SK-N-SH (cell line): ENCODE data around the gene SCGB1C1. TPM values are rescaled to one million over a fixed set of nuclear protein-coding genes. Genes with fewer than 3 reads are reported as not detected.

Experiments used
- CTCF ChIA-PET: fragments of 300-600, 350-600 bp; formaldehyde crosslinking; extraction: SDS; loops from one replicate; lab custom pipeline; 2021; lab: Yijun Ruan, JAX
- POLR2A ChIA-PET: fragments of 350-600 bp; sonication (Branson Sonifier 250); formaldehyde crosslinking; extraction: SDS; loops from one replicate; lab custom pipeline; 2020; ENCODE audit warnings: antibody characterized with exemption, inconsistent platforms; lab: Yijun Ruan, JAX
- DNase-seq: peaks from one replicate; pipeline ENCODE4 v3.0.0; 2012
- H2AFZ ChIP-seq: fragments of 200-600 bp; sonication (generic); 2 replicates; pipeline ENCODE4 v1.8.1; 2016; ENCODE audit warnings: antibody characterized with exemption, mild to moderate bottlenecking, low read depth
- H3F3A ChIP-seq: fragments of 200-600 bp; sonication (generic); replicated peaks from 2 replicates; pipeline ENCODE3; 2016; ENCODE audit warnings: antibody characterized with exemption, mild to moderate bottlenecking; ENCODE audit not compliant: insufficient read depth
- H3K27ac ChIP-seq, 2 experiments: fragments of 200-500 bp in 1 of 2; fragments of 200-600 bp in 1 of 2; sonication (Bioruptor generic) in 1 of 2; sonication (generic), shearing (Covaris generic) in 1 of 2; 2 replicates each; pipeline versions ENCODE4 v1.5.1 to v1.6.1; 2014 to 2016; ENCODE audit warnings: low read depth in 2 of 2, inconsistent platforms in 1 of 2, low read length in 1 of 2, mild to moderate bottlenecking in 1 of 2, mixed read lengths in 1 of 2
- H3K27me3 ChIP-seq: fragments of 200-600 bp; sonication (generic), shearing (Covaris generic); 2 replicates; pipeline ENCODE4 v1.6.1; 2016; ENCODE audit warnings: mixed run types; ENCODE audit not compliant: insufficient read depth
- H3K36me3 ChIP-seq, 2 experiments: fragments of 200-500 bp in 1 of 2; fragments of 200-600 bp in 1 of 2; sonication (Bioruptor generic) in 1 of 2; sonication (generic) in 1 of 2; replicated peaks in 1 of 2; 2 replicates each; pipeline versions ENCODE3 to v1.5.1; 2014 to 2016; ENCODE audit warnings: low read length in 1 of 2, mild to moderate bottlenecking in 1 of 2; ENCODE audit not compliant: insufficient read depth in 2 of 2, control insufficient read depth in 1 of 2
- H3K4me1 ChIP-seq, 2 experiments: fragments of 200-500 bp in 1 of 2; fragments of 200-600 bp in 1 of 2; sonication (Bioruptor generic) in 1 of 2; sonication (generic), shearing (Covaris generic) in 1 of 2; 2 replicates each; pipeline versions ENCODE4 v1.5.1 to v1.6.1; 2014 to 2016; ENCODE audit warnings: low read depth in 1 of 2, low read length in 1 of 2, mixed run types in 1 of 2; ENCODE audit not compliant: insufficient read depth in 2 of 2, control insufficient read depth in 1 of 2
- H3K4me2 ChIP-seq: fragments of 200-600 bp; sonication (generic), shearing (Covaris generic); 2 replicates; pipeline ENCODE4 v1.6.1; 2017; ENCODE audit warnings: mixed run types
- H3K4me3 ChIP-seq, 2 experiments: fragments of 200-500 bp in 1 of 2; fragments of 200-600 bp in 1 of 2; sonication (Bioruptor generic) in 1 of 2; sonication (generic), shearing (Covaris generic) in 1 of 2; 2 replicates each; pipeline versions ENCODE4 v1.5.1 to v1.8.1; 2014 to 2016; ENCODE audit warnings: low read depth in 2 of 2, inconsistent platforms in 1 of 2, low read length in 1 of 2, mild to moderate bottlenecking in 1 of 2, mixed read lengths in 1 of 2, moderate library complexity in 1 of 2
- H3K79me2 ChIP-seq: fragments of 200-600 bp; sonication (generic); 2 replicates; pipeline ENCODE4 v1.8.1; 2017; ENCODE audit warnings: mild to moderate bottlenecking; ENCODE audit not compliant: insufficient read depth
- H3K9ac ChIP-seq: fragments of 200-600 bp; sonication (generic); 2 replicates; pipeline ENCODE4 v1.6.1; 2017; ENCODE audit warnings: mixed run types
- H3K9me2 ChIP-seq: fragments of 200-600 bp; sonication (generic); 2 replicates; pipeline ENCODE4 v1.6.1; 2017; ENCODE audit warnings: mixed run types
- H3K9me3 ChIP-seq: fragments of 200-600 bp; sonication (generic); 2 replicates; pipeline ENCODE4 v1.6.1; 2017; ENCODE audit warnings: mixed run types, mild to moderate bottlenecking, moderate library complexity
- H4K20me1 ChIP-seq: fragments of 200-600 bp; sonication (generic); 2 replicates; pipeline ENCODE4 v1.6.1; 2017; ENCODE audit warnings: mild to moderate bottlenecking, mixed run types; ENCODE audit not compliant: insufficient read depth
- CTCF ChIP-seq: fragments of 200-600 bp; sonication (generic); IDR thresholded peaks from 2 replicates; pipeline ENCODE4 v1.6.1; 2017; ENCODE audit warnings: antibody characterized with exemption, mild to moderate bottlenecking, moderate library complexity
- ELF1 ChIP-seq: IDR thresholded peaks from 2 replicates; pipeline ENCODE4 v1.4.0; 2012
- EP300 ChIP-seq, 2 experiments: IDR thresholded peaks; 2 replicates each; pipeline versions ENCODE4 v1.4.0 to v1.6.1; 2012; ENCODE audit warnings: borderline replicate concordance in 1 of 2, low read depth in 1 of 2, low read length in 1 of 2
- EZH2phosphoT487 ChIP-seq: fragments of 200-600 bp; sonication (generic); IDR thresholded peaks from 2 replicates; pipeline ENCODE4 v1.6.1; 2017; ENCODE audit warnings: low read depth, mixed run types, mild to moderate bottlenecking, antibody characterized with exemption, moderate library complexity, borderline replicate concordance
- FOSL2 ChIP-seq: IDR thresholded peaks from 2 replicates; pipeline ENCODE4 v1.4.0; 2012; ENCODE audit warnings: low read depth, mild to moderate bottlenecking, moderate library complexity, borderline replicate concordance
- FOXJ3 ChIP-seq: sonication (generic); formaldehyde crosslinking; IDR thresholded peaks from 2 replicates; pipeline ENCODE4 v1.5.1; 2020; ENCODE audit warnings: mild to moderate bottlenecking, missing genetic modification reagents
- GABPA ChIP-seq: IDR thresholded peaks from 2 replicates; pipeline ENCODE4 v1.4.0; 2012; ENCODE audit warnings: low read depth, mild to moderate bottlenecking
- GATA2 ChIP-seq: sonication (generic); formaldehyde crosslinking; IDR thresholded peaks from 2 replicates; pipeline ENCODE4 v1.5.0; 2020; ENCODE audit warnings: mild to moderate bottlenecking, missing genetic modification reagents
- IRF3 ChIP-seq: fragments of 150-350 bp; IDR thresholded peaks from 2 replicates; pipeline ENCODE4 v1.6.1; 2016; ENCODE audit warnings: mild to moderate bottlenecking, low read depth, low read length
- MEF2A ChIP-seq: IDR thresholded peaks from 2 replicates; pipeline ENCODE4 v1.4.0; 2012; ENCODE audit warnings: low read depth, borderline replicate concordance
- NFIC ChIP-seq: IDR thresholded peaks from 2 replicates; pipeline ENCODE4 v1.4.0; 2012; ENCODE audit warnings: borderline replicate concordance
- NRF1 ChIP-seq: IDR thresholded peaks from 2 replicates; pipeline ENCODE4 v1.6.1; 2012; ENCODE audit warnings: low read depth, mild to moderate bottlenecking, low read length
- RAD21 ChIP-seq: IDR thresholded peaks from 2 replicates; pipeline ENCODE4 v1.6.1; 2012; ENCODE audit warnings: mild to moderate bottlenecking, low read length
- RCOR1 ChIP-seq: fragments of 150-350 bp; IDR thresholded peaks from 2 replicates; pipeline ENCODE4 v1.6.1; 2017; ENCODE audit warnings: antibody characterized with exemption, low read length
- RFX5 ChIP-seq: IDR thresholded peaks from 2 replicates; pipeline ENCODE4 v1.6.1; 2012; ENCODE audit warnings: mild to moderate bottlenecking, improper control_type of control experiment, low read length
- RXRA ChIP-seq: IDR thresholded peaks from 2 replicates; pipeline ENCODE4 v1.4.0; 2012; ENCODE audit warnings: low read depth, mild to moderate bottlenecking, borderline replicate concordance
- SIN3A ChIP-seq: IDR thresholded peaks from 2 replicates; pipeline ENCODE4 v1.6.1; 2012; ENCODE audit warnings: low read depth, mild to moderate bottlenecking, low read length, moderate library complexity, borderline replicate concordance
- SMC3 ChIP-seq: IDR thresholded peaks from 2 replicates; pipeline ENCODE4 v1.6.1; 2012; ENCODE audit warnings: low read depth, low read length, improper control_type of control experiment
- TEAD4 ChIP-seq: IDR thresholded peaks from 2 replicates; pipeline ENCODE4 v1.4.0; 2012; ENCODE audit warnings: mild to moderate bottlenecking, borderline replicate concordance; ENCODE audit not compliant: insufficient read depth
- USF1 ChIP-seq: IDR thresholded peaks from 2 replicates; pipeline ENCODE4 v1.4.0; 2012; ENCODE audit warnings: low read depth, borderline replicate concordance
- USF2 ChIP-seq: fragments of 150-350 bp; IDR thresholded peaks from 2 replicates; pipeline ENCODE4 v1.6.1; 2017; ENCODE audit warnings: antibody characterized with exemption, low read length, low read depth, borderline replicate concordance
- WGBS: methylation state at CpG from one replicate; pipeline ENCODE4 v1.1.6; 2017; ENCODE audit warnings: low lambda C conversion rate; 5-methylcytosine and 5-hydroxymethylcytosine counted together
- polyA plus RNA-seq, 3 experiments: library from polyadenylated mRNA; depleted of rRNA; stranded (reverse); fragments of >200 nt; gene quantifications; 2 replicates each; pipeline ENCODE4 v1.2.3, GENCODE V29; 2012

Gene SCGB1C1
- polyA plus RNA-seq, 1 of the 3 experiments (the other 2 are of a cell fraction), result not detected

- H3K27me3 ChIP-seq, result no peaks in the 10 kb centered on the region
- CTCF ChIA-PET, result interaction anchor here (1.1 kb wide), 1 partner anchor 244 kb away, joined by 3 read pairs; no protein-coding TSS in a partner anchor
- 97% methylated on average over 10 of the region's 12 CpGs for WGBS
- H3K79me2 ChIP-seq, result peaks cover 55% of the 10 kb centered on the region
- H3F3A ChIP-seq, result peaks cover 8% of the 10 kb centered on the region
- no peaks in the 10 kb centered on the region for H3K9me3 ChIP-seq
- H3K4me3 ChIP-seq, result no peak overlapping the region
- no peak overlapping the region for H2AFZ ChIP-seq
- no peaks in the 10 kb centered on the region for H3K9me2 ChIP-seq
- peaks cover 30 to 35% of the 10 kb centered on the region in 2 experiments for H3K36me3 ChIP-seq
- no peak overlapping the region for H3K27ac ChIP-seq
- peaks cover 42% of the 10 kb centered on the region for H4K20me1 ChIP-seq
- H3K9ac ChIP-seq, result no peak overlapping the region
- DNase-seq, result no peak
- POLR2A ChIA-PET, result no interaction called here
- H3K4me1 ChIP-seq, result peaks cover 10 to 19% of the 10 kb centered on the region in 2 experiments; a peak in 3 of 4 replicates
- H3K4me2 ChIP-seq, result no peak overlapping the region
- TF ChIP-seq TEAD4, result no peak
- TF ChIP-seq USF2, result no peak
- no peak for TF ChIP-seq IRF3
- no peak for TF ChIP-seq NRF1
- no peak for TF ChIP-seq RXRA
- no peak for TF ChIP-seq CTCF
- no peak for TF ChIP-seq MEF2A
- no peak for TF ChIP-seq RAD21
- TF ChIP-seq EP300 (IDR thresholded peaks at IDR 0.05; ENCODE audit: borderline replicate concordance in 1 of 2, low read depth in 1 of 2, low read length in 1 of 2), result no peak
These were observed 11.8 kb downstream of the SCGB1C1 start for GRCh38 chr11:204587-205109.

GRCh38 chr11:205221-206001 lies 12.5 kb downstream of the SCGB1C1 start:
- H3K27ac ChIP-seq, result no peak overlapping the region
- peaks cover 8% of the 10 kb centered on the region for H3F3A ChIP-seq
- WGBS, result 90% methylated on average over 14 of the region's 16 CpGs
- H3K9ac ChIP-seq, result no peak overlapping the region; the same call in 1 of the 2 replicates
- no peaks in the 10 kb centered on the region for H3K9me3 ChIP-seq
- no peaks in the 10 kb centered on the region for H3K27me3 ChIP-seq
- H3K79me2 ChIP-seq, result peaks cover 63% of the 10 kb centered on the region
- H2AFZ ChIP-seq, result no peak overlapping the region
- H3K4me1 ChIP-seq, result peaks cover 15 to 27% of the 10 kb centered on the region in 2 experiments; a peak in 3 of 4 replicates
- no peak for DNase-seq
- ChIA-PET POLR2A (no interaction called here), CTCF (interaction anchor here (1.1 kb wide), 1 partner anchor 243 kb away, joined by 3 read pairs; no protein-coding TSS in a partner anchor)
- no peaks in the 10 kb centered on the region for H3K9me2 ChIP-seq
- peaks cover 37 to 43% of the 10 kb centered on the region in 2 experiments for H3K36me3 ChIP-seq
- H3K4me3 ChIP-seq, result no peak overlapping the region; a peak in 1 of 4 replicates
- H4K20me1 ChIP-seq, result peaks cover 45% of the 10 kb centered on the region
- peak overlapping the region; percentile 92 for H3K4me2 ChIP-seq
- TF ChIP-seq GATA2 (CRISPR knock-in tag) (no peak), EZH2phosphoT487 (no peak), MEF2A (no peak), NRF1 (no peak), USF1 (no peak), RCOR1 (no peak), SIN3A (no peak), SMC3 (no peak), RFX5 (no peak), ELF1 (no peak), NFIC (no peak), GABPA (no peak), FOSL2 (no peak), FOXJ3 (no peak)
